Smooth muscle cell (in vitro differentiated cells): ENCODE results near the gene FUBP1. TPM values are rescaled to one million over a fixed set of nuclear protein-coding genes. Genes with fewer than 3 reads are reported as not detected.

ENCODE experiments used
- DNase-seq: peaks from one replicate; lab custom pipeline; 2025; ENCODE audit not compliant: unreplicated experiment; lab: John Stamatoyannopoulos, UW
- H2AFZ ChIP-seq: fragments of 200-600 bp; sonication (generic); 2 replicates; pipeline ENCODE4 v1.6.0; 2016; ENCODE audit warnings: antibody characterized with exemption, low read depth, mild to moderate bottlenecking
- H3F3A ChIP-seq: fragments of 200-600 bp; sonication (generic); 2 replicates; pipeline ENCODE4 v1.6.0; 2017; ENCODE audit warnings: antibody characterized with exemption, low read depth
- H3K27ac ChIP-seq: fragments of 200-600 bp; sonication (generic); 2 replicates; pipeline ENCODE4 v1.5.1; 2016; ENCODE audit warnings: low read depth, mild to moderate bottlenecking
- H3K27me3 ChIP-seq: fragments of 200-600 bp; sonication (generic); 2 replicates; pipeline ENCODE4 v1.6.1; 2016; ENCODE audit warnings: low read depth, mild to moderate bottlenecking
- H3K36me3 ChIP-seq: fragments of 200-600 bp; sonication (generic); 2 replicates; pipeline ENCODE4 v1.5.1; 2016; ENCODE audit warnings: low read depth
- H3K4me1 ChIP-seq: fragments of 200-600 bp; sonication (generic); 2 replicates; pipeline ENCODE4 v1.5.1; 2016; ENCODE audit warnings: low read depth
- H3K4me2 ChIP-seq: fragments of 200-600 bp; sonication (generic); 2 replicates; pipeline ENCODE4 v1.6.0; 2016; ENCODE audit warnings: mild to moderate bottlenecking
- H3K4me3 ChIP-seq: fragments of 200-600 bp; sonication (generic); 2 replicates; pipeline ENCODE4 v1.5.1; 2016; ENCODE audit warnings: mild to moderate bottlenecking
- H3K79me2 ChIP-seq: fragments of 200-600 bp; sonication (generic); 2 replicates; pipeline ENCODE4 v1.6.0; 2016; ENCODE audit warnings: low read depth, mild to moderate bottlenecking
- H3K9ac ChIP-seq: fragments of 200-600 bp; sonication (generic); 2 replicates; pipeline ENCODE4 v1.6.0; 2016; ENCODE audit warnings: low read depth
- H3K9me3 ChIP-seq: fragments of 200-600 bp; sonication (generic); replicated peaks from 2 replicates; pipeline ENCODE4 v1.5.1; 2016; ENCODE audit warnings: low read depth
- H4K20me1 ChIP-seq: fragments of 200-600 bp; sonication (generic); 2 replicates; pipeline ENCODE4 v1.6.0; 2016; ENCODE audit warnings: low read depth
- CTCF ChIP-seq: fragments of 200-600 bp; sonication (generic); IDR thresholded peaks from 2 replicates; pipeline ENCODE4 v1.5.1; 2017; ENCODE audit warnings: borderline replicate concordance, mild to moderate bottlenecking, antibody characterized with exemption; ENCODE audit not compliant: insufficient read depth, poor library complexity, severe bottlenecking
- WGBS: methylation state at CpG from one replicate; pipeline ENCODE4 v1.1.7; 2016; ENCODE audit warnings: low lambda C conversion rate; 5-methylcytosine and 5-hydroxymethylcytosine counted together
- polyA plus RNA-seq: library from polyadenylated mRNA; unstranded; fragments of >200 nt; fragmentation: Nextera tagmentation; extraction: Ambion mirVana; gene quantifications from 2 replicates; pipeline ENCODE4 v1.2.1, GENCODE V29; 2016
- total RNA-seq: library from RNA; depleted of rRNA; stranded (reverse); fragments of >200 nt; gene quantifications from 2 replicates; pipeline ENCODE4 v1.2.3, GENCODE V29; 2014

FUBP1 gene
- total and polyA plus RNA-seq, 2 experiments from 2014 or later, result 50.5 to 144 TPM

- H3K4me2 ChIP-seq, result no peak overlapping the region
- DNase-seq, result no peak
- WGBS, result 93% methylated on average over 2 of the region's 2 CpGs
- peaks cover 17% of the 10 kb centered on the region for H3K36me3 ChIP-seq
- H3K4me3 ChIP-seq, result no peak overlapping the region
- TF ChIP-seq CTCF, result no peak
- H3K27me3 ChIP-seq, result no peaks in the 10 kb centered on the region
- no peaks in the 10 kb centered on the region for H4K20me1 ChIP-seq
- H3K27ac ChIP-seq, result no peak overlapping the region
- no peaks in the 10 kb centered on the region for H3K9me3 ChIP-seq
- H3K4me1 ChIP-seq, result no peaks in the 10 kb centered on the region
- H3F3A ChIP-seq, result no peaks in the 10 kb centered on the region
- no peak overlapping the region for H3K9ac ChIP-seq
- no peak overlapping the region for H2AFZ ChIP-seq
- no peaks in the 10 kb centered on the region for H3K79me2 ChIP-seq
These were observed 49.1 kb downstream of the FUBP1 start for GRCh38 chr1:77929806-77930205.

DNA sequence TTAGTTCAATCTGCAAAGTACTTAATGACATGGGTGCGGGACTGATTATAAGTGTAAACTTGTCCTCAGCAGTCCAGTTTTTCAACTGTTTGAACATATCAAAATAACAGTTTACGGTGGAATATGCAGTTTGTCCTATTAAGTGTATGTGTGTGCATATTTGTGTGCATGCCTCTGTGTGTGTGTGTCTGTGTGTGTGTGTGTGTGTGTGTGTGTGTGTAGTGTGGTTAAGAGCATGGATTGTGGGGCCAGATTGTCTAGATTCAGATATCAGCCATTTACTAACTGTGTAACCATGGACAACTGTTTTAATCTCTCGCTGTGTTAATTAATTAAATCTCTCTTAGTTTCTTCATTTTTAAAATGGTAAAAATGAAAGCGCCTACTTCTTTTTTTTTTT lies 51.5 kb downstream of the FUBP1 start:
- H3K4me2 ChIP-seq, result no peak overlapping the region
- no peak overlapping the region for H3K9ac ChIP-seq
- H3K27me3 ChIP-seq, result no peaks in the 10 kb centered on the region
- no peak for TF ChIP-seq CTCF
- peaks cover 16% of the 10 kb centered on the region for H3K36me3 ChIP-seq
- no peak overlapping the region for H3K27ac ChIP-seq
- H3K79me2 ChIP-seq, result no peaks in the 10 kb centered on the region
- no peak for DNase-seq
- no peaks in the 10 kb centered on the region for H3K4me1 ChIP-seq
- H2AFZ ChIP-seq, result no peak overlapping the region
- WGBS, result 93% methylated on average over 4 of the region's 4 CpGs
- no peaks in the 10 kb centered on the region for H4K20me1 ChIP-seq
- no peaks in the 10 kb centered on the region for H3F3A ChIP-seq
- H3K4me3 ChIP-seq, result no peak overlapping the region
- H3K9me3 ChIP-seq, result no peaks in the 10 kb centered on the region

- Histone ChIP-seq H3F3A (no peaks in the 10 kb centered on the region), H3K27me3 (no peaks in the 10 kb centered on the region), H3K9me3 (no peaks in the 10 kb centered on the region), H3K4me1 (no peaks in the 10 kb centered on the region), H2AFZ (no peak overlapping the region), H3K4me3 (no peak overlapping the region), H3K4me2 (no peak overlapping the region), H3K27ac (no peak overlapping the region), H4K20me1 (no peaks in the 10 kb centered on the region), H3K36me3 (peaks cover 12% of the 10 kb centered on the region), H3K9ac (no peak overlapping the region), H3K79me2 (no peaks in the 10 kb centered on the region)
- TF ChIP-seq CTCF, result no peak
- 87% methylated on average over 13 of the region's 13 CpGs for WGBS
- DNase-seq, result no peak
These were observed 52.1 kb downstream of the FUBP1 start for GRCh38 chr1:77926561-77927357.

DNA sequence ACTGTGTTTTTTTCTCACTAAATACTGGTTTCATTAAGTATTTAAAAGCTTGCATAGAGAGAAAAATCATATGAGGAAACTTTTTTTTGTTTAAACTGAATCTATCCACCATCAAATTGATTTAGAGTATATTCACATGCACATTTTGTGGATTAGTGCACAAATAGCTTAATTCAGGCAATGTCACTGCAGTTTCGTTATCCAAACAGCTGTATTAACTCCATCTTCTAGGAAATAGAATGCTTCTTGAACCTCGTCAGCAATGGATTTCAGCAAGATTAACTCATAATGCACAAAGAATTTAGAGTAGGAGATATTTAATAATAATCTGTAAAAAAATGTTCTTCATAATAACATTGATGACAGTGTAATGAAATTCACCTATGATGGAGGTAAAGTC lies 52.9 kb downstream of the FUBP1 start:
- no peak overlapping the region for H3K27ac ChIP-seq
- TF ChIP-seq CTCF, result no peak
- WGBS, result 77% methylated on average over 2 of the region's 2 CpGs
- H3K4me2 ChIP-seq, result no peak overlapping the region
- no peak overlapping the region for H3K4me3 ChIP-seq
- H3K27me3 ChIP-seq, result no peaks in the 10 kb centered on the region
- H3K36me3 ChIP-seq, result peaks cover 12% of the 10 kb centered on the region
- H3F3A ChIP-seq, result no peaks in the 10 kb centered on the region
- no peaks in the 10 kb centered on the region for H3K9me3 ChIP-seq
- no peaks in the 10 kb centered on the region for H3K79me2 ChIP-seq
- H3K4me1 ChIP-seq, result no peaks in the 10 kb centered on the region
- no peak overlapping the region for H3K9ac ChIP-seq
- no peak overlapping the region for H2AFZ ChIP-seq
- no peak for DNase-seq
- H4K20me1 ChIP-seq, result no peaks in the 10 kb centered on the region
